ENCODE measurements around the gene NALCN.

DNA sequence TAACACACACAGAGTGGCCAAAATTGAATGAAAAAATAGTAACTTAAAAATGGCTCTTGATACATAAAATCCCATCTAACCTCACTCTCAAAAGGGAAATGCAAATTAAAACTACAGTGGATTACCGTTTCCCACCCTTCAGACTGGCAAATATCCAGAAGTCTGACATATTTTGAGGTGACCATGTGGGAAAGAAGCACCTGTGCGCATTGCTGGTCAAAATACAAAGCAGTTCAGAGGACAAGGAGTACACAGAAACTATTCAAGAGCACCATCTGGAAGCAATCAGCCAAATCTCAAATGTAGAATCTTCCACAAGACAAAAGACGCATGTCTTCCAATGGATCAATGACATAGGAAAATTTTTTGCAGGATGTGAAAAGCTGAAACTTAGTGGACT is 23.2 kb downstream of the NALCN start:
- TF ChIP-seq POLR2A (IDR thresholded peaks at IDR 0.05), result no peak
- TF ChIP-seq, protein P1, sequence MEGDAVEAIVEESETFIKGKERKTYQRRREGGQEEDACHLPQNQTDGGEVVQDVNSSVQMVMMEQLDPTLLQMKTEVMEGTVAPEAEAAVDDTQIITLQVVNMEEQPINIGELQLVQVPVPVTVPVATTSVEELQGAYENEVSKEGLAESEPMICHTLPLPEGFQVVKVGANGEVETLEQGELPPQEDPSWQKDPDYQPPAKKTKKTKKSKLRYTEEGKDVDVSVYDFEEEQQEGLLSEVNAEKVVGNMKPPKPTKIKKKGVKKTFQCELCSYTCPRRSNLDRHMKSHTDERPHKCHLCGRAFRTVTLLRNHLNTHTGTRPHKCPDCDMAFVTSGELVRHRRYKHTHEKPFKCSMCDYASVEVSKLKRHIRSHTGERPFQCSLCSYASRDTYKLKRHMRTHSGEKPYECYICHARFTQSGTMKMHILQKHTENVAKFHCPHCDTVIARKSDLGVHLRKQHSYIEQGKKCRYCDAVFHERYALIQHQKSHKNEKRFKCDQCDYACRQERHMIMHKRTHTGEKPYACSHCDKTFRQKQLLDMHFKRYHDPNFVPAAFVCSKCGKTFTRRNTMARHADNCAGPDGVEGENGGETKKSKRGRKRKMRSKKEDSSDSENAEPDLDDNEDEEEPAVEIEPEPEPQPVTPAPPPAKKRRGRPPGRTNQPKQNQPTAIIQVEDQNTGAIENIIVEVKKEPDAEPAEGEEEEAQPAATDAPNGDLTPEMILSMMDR (IDR thresholded peaks at IDR 0.05), result no peak

All from ovary (tissue), 3 donors.